HG03442 (cell line): ENCODE data around the gene SERP2.

Experiments used
- ATAC-seq: cut with Tn5 transposase; IDR thresholded peaks from one replicate; pipeline ENCODE4 v1.9.1; 2021; ENCODE audit warnings: mild to moderate bottlenecking, moderate library complexity; ENCODE audit not compliant: unreplicated experiment

Gene SERP2

DNA sequence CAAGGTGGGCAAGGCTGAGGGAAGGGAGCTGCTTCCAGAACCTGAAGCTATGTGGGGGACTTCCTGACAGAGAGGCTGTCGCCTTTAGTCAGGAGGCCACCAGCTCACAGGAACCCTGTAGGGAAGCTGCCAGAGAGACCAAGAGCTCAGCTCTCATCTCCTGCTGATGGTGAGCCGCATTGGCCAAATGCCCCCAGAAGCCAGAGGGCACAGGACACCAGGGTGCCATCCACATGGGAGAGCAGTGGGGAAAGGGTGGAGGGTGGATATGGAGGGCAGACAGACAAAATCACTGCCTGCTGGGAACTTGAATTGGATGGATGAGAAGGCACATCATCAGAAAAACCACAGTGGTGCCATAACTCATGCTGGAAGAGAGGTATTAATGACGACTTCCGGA lies 36.0 kb downstream of the SERP2 start:
- no peak for ATAC-seq

DNA sequence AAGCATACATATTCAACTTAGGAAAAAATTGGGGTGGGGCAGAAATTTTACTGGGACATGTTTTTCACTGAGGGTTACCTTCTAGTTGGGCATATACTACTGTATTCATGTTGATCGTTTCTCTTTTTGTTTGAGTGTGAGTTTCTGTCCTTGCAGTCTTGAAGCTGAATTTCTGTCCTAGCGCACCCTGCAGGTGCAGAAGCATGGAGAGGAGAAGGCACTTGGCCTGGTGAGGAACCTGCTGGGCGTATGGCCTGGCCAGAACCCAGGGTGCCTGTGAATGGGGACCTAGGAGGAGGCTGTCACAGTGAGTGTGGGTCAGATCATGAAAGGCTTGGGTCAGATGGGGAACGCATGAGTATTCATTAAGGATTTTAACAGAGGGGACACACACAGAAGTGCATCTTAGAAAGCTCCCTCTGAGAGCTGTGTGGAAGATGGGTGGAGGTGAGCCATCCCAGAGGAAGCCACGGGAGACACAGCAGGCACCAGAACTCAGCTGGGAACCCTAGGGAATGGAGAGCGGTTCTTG lies 36.8 kb downstream of the SERP2 start:
- no peak for ATAC-seq

DNA sequence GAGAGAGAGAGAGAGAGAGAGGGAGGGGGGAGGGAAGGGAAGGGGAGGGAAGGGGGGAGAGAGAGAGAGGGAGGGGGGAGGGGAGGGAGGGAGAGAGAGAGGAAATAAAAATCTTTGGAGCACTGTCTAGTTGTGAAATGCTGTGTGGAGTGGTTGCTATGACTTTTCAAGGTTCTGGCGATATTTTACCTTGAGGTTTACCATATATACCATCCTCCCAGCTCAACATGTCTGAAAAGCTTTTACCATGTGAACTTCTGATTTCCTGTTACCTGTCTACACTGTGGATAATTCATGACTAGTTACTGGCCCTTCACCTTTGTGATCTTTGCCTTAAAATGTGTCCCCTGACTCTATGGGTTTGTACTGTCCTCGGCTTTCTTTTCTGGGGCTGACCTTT lies 38.2 kb downstream of the SERP2 start:
- no peak for ATAC-seq

DNA sequence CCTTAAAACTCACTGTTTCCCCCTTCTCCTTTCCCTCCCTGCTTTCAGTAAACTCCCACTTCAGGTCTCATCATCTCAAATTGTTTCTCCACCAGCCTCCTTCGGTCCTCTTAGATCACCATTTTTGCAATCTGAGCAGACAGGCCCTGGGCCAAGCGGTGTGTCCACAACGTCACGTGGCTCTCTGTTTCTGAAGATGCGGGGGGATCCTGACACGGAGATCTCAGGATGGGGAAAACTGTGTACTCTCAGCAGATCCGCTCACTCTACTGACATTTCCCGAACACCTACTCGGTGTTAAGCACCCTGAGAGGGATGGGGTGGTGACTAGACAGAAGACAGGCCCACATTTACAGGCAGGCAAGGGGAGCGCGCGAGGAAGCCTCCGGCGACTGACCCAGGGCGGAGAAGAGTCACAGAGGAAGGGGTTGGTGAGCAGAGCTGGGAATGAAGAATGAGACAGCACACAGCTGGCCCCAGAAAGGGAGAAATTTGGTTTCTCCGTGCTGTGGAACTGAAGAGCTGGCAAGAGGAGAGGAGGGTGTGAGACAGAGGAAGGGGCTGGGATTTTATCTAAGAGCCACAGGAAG lies 38.8 kb downstream of the SERP2 start:
- no peak for ATAC-seq

DNA sequence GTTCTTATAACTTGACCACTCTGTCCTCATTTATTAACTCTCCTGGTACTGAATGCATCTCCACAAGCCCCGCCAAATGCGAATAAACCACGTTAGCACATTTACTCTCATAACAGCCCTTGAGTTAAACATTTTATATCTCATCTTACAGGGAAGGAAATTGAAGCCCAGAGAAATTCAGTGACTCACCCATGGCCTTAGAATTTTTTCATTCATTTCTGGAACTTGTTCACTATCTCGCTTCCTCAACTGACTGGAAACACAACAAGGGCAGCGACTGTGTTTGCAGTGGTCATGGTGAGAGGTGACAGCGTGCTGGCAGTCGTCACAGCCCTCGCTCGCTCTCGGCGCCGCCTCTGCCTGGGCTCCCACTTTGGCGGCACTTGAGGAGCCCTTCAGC lies 39.5 kb downstream of the SERP2 start:
- ATAC-seq = no peak

DNA sequence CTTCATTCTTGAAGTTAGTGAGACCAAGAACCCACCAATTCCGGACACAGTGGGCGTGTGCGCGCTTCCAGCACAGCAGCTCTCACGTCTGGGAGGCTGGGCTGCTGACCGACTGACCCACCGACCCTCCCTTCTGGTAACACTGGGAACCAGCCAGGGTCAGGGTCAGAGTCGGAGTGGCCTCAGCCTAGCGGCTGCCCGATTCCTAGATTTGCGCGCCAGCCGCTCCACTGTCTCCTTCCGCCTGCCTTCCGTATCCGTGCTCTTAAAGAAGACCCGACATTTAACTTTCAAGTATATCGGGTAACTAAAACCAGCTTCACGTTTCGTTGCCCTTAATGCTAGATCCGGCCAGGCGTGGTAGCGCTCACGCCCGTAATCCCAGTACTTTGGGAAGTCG lies 41.1 kb downstream of the SERP2 start:
- no peak for ATAC-seq

DNA sequence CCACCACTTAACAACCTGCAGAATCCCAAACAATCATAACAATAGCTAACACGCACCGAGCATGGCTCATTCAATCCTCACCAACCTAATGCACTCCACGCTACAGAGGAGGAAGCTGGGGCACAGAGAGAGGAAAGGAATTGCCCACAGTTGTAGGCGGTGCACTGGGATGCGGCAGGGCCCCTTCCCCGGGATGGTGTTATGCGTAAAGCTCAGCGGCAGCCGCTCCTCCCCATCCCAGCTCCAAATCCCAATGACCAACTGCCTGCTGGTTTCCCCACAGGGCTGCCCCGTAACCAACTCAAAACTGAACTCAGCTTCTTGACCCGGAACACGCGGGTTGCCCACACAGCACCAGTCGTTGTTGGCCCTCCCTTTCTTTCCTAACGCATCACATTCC lies 42.2 kb downstream of the SERP2 start:
- no peak for ATAC-seq

DNA sequence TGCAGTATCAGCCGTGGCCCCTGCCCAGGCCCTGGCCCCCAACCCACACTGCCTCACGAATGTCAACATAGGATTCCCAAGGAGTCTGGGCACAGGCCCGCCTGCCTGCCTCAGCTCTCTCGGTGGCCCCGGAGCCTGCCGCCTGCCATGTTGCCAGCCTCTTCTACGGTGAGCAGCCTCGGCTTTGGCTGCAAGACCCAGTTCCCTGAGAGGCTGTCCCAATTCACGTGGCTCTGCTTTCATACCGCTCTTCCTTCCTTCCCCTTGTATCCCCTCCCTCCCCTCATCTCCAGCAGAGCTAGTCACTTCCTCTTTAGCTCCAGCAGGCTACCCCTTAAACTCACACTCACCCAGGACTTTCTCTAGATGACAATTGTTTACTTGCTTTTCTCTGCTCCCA lies 42.7 kb downstream of the SERP2 start:
- no peak for ATAC-seq

DNA sequence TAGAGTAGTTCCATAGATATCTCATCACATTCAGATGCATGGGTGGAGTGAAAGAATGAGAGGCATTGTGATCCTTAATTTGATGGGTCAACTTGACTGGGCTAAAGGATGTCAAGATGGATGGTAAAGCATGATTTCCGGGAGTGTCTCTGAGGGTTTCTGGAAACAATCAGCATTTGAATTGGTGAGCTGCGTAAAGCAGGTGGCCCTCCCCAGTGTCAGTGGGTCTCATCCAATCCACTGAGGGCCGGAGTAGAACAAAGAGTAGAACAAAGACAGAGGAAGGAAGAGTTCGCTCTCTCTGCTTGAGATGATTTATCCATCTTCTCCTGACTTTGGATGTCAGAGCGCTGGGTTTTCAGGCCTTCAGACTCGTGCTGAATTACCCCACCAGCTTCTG lies 43.1 kb downstream of the SERP2 start:
- no peak for ATAC-seq

DNA sequence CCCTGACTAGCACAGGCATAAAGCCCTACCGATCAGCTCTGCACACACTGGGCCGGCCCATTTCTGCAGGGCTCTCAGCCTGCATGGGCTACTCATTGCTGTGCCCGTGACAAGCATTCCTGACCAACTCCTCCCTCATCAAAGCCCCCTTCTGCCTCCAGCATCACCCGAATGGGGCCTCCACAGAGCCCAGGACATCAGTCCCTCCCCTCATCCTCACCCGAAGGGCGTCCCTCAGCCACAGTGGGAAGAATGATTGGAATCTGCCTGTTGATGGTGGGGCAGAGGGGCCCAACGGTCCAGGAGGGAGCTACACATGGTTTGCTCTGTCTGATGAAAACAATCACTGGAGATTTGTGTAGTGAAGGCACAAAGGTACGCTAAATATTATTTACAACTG lies 43.8 kb downstream of the SERP2 start:
- ATAC-seq = no peak

DNA sequence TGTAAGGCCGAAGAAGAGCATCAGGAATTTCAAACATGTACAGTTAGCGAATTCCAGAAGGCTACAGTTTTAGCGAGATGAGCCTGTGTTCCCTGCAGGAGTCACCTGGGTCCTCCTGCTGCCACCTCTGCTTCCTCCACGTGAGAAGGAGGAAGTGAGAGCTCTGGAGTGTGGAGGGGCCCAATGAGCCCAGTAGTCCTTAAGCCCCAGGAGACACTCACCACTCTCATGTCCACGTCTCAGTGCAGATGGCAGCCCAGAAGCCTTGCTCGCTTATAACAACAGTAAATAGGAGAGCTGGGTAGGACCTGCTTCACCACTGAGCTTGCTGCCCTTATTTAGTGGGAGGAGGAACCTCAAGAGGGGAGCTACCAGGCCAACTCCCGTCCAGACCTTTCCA lies 44.3 kb downstream of the SERP2 start:
- no peak for ATAC-seq

DNA sequence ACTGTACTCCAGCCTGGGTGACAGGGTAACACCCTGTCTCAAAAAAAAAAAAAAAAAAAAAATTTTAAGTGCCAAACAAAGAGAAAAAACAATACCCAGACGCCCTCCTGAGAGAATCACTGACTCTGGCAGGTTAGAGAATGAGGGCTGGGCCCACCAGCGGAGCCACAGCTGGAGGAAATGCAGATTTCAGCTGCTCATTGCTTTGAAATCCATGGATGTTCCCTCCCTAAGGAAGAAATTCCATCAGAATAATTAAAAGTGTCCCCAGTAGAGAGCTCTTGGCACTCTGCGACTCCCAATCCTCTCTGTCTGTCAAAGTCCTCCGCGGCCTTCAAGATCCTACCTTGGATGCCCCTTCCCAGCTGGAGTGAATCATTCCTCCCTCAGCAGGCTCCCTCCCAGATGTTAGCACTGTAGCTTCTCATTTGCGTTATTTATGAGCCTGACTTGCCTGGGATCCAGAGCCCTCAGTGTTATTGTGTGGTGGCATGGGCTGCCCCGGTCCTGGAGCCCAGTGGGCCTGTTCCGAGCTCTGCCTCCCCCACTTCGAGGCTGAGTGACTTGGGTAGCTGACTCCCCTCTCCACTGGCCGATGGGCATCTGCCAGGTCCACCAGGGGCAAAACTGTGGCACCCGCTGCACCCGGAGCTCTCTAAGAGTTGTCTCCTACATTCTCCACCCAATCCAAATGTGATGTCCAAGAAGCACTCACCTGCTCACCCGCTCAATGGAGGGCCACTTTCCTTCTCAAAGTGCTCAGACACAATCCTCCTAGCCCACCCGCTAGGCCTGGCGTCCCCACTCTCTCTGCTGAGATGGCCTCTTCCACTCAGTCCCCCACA lies 47.0 kb downstream of the SERP2 start:
- no peak for ATAC-seq

DNA sequence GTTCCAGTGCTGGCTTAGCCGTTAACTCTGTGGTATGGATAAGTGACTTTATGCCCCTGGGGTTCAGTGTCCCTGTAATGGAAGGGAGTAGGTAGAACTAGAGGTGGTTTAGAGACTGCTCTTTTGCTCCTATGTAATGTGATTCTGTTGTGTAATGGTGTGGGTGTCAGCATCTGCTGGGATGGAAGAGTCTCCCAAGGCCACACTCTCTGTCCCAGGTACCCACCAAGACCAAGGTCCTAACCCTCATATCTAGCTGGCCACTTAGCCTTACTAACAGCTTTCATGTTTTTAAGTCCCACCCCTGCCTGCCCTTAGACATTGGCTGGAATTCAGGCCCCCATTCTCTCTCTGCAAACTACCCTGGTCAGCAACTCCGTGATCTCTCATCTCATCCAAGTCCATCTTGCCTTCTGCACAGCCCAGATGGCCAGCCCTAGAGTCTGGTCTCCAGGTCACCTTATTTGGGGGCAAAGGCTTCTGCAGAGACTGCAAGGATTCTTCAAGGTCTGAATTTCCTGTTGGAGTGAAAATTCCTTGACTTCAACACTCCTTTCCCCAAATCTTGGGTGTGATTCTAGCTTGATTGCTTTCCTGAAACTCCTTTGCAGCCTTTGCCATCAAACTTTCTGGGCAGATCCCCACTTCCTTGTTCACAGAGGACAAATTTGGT lies 48.4 kb downstream of the SERP2 start:
- no peak for ATAC-seq

DNA sequence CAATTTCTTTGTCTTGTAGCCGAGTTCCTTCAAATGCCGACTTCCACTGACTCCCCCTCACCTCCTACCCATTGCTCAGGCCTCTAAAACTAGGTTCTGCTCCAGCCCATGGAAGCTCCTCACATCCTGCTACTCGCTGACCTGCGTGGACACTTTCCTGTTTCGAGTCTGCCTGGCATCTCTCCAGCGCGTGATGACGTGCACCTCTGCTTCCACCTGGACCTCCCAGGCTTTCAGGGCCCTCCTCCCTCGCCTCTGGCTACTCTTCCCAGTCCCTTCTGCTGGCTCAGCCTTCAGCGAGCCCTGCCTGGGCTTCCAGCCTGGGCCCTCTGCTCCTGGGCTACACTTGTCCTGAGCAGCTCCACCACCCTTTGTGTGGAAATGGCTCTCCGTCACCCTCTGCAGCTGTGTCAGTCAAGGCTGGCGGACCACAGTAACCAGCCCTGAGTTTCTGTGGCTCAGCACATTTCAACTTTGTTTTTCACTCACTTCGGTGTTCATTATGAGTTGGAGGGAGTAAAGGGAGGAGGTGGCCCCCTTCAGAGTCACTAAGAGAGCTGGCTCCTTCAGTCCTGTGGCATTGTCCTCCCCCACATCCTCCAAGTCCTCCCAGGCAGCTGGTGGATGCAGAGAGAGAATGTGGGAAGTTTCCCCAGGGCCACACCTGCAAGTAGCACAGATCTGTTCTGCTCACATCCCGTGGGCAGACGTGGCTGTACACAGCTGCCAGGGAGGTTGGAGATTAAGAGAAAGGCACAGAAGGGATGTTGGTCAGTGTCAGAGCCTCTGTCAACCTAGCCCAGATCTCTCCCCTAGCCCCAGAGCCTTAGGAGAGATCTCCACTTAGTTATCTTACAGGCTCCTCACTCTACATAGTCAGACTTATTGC lies 49.4 kb downstream of the SERP2 start:
- ATAC-seq = no peak

DNA sequence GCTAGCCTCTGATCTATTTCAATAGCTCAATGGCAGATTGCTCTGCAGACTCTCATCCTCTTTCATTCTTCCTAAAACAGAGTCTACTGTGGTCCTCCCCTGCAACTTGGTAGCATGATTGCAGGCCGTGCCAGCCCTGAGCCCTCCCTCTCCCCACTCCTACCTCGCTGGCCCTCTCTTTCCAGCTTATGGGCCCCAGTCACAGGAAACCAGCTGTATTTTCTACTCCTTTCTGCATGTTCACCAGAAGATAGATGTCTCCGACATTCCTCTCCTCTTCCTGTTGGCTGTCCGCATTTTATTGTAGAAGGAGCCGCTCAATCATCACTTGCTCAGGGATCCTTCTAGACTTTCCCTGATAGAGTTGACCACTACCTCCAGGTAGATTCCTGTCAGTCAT lies 50.2 kb downstream of the SERP2 start:
- ATAC-seq = no peak

DNA sequence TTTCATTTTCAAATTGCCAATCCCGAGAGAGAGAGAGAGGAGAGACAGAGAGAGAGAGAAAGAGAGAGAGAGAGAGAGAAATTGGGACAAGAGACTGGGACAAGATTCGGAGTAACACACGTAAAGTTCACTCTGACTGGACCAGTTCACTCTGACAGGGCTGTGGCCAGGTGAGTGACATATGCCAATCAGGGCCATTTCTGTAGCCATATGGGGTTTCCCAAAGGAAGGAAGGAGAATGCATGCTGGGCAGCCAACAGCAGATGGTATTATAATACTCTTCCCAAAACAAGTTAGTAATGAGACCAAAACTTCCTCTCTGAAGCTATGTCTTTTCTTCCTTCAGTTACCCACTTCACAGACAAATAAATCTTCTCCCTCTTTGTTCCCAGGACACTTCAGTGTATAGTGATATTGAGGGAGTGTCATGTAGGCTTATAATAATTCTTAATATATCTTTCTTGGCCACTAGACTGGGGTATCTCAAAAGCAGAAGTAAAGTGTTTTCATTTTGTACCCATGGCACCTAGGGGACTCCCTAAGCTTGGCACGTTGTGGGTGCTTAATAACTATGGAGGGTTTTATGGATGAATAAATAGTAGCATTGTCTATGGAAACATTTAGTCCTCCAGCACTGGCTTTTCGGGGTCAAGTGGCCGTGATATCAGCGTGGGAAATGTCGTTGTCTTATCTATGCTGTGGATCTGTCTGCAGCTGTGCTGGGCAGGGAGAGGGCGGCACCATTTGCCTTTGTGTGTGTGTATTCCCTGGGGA lies 51.6 kb downstream of the SERP2 start:
- no peak for ATAC-seq

DNA sequence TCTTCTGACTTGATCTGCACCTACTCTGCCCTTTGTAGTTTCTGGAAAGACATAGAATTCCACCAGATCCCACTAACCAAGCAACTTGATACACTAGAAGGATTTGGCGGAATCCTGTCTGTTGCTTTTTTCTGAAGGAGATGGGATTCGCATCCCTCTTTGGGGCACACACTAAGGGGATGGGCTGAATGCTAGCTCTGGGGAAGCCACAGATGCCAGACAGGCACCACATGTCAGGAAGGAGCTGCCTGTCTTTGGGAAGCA lies 52.1 kb downstream of the SERP2 start:
- no peak for ATAC-seq

DNA sequence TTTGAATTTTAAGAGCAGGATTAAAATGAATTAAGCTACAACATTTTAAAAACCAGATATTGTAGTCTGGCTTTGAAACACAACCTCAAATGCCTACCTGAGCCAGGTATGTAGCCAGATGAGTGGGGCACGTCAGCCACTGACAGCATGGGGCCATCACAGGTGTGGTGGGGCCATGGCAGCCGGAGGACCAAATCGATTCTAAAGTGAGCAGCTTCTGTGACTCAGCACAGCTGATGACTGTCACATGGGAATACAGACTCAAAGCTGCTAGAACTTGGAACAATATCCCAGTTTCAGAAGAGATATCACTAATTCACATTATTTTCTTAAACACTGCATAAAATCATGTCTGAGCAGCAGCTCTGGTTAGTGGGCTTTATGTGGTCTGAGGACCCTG lies 52.8 kb downstream of the SERP2 start:
- ATAC-seq = no peak

DNA sequence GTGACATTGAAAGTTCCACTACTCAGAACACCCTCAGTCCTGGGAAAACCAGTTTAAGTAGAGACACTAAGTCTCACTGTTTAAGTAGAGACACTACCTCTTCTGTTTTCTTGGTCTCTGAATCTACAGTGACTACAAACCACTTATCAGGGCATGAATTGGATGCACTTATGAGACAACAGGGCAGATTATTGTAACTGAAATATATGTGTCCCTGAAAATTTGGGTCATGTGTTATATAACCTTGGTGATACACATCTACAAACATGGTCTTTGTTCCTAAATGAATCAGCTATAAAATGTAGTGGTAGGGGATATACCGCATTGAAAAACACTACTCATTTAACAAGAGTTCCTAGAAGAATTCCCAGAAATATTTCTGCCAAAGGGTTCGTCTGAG lies 55.7 kb downstream of the SERP2 start:
- no peak for ATAC-seq

DNA sequence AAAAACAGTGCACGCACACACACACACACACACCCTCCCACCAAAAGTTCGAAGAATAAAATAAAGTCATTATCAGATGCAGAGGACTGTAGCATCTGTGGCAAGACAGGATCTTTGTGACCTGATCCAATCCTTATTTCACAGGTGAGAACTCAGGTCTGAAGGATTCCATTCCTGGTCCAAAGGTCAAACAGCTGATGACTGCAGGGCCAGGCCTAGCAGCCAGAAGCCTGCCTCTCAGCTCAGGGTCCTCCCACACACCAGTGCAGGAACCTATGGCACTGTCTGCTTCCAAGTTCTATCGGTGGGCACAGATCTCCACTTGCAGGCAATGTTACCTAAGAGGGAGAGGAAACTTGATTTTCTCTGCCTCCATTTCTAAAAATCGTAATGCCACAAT lies 57.5 kb downstream of the SERP2 start:
- no peak for ATAC-seq

DNA sequence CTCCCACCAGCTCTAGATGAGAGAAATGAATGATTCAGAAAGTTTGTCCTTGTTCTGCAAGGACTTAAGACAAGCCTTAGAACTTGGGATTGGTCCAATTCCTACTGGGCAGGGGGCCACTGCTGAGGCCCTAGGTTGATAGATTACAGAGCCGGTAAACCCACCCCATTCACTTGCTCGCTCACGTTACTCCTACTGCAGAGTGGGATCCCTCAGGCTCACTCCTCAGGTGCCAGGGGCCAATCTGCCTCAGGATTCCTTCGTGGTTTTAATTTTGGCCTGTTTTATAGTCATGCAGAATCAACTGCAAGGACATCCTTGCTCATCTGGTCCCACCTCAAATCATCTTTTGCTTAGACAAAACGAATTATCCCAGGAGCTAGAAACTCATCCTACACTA lies 59.0 kb downstream of the SERP2 start:
- no peak for ATAC-seq
